Tibial nerve (tissue), 4 donors: ENCODE measurements around the gene RASGRP3. TPM values are rescaled to one million over a fixed set of nuclear protein-coding genes. Genes with fewer than 3 reads are reported as not detected.

Experiments used
- DNase-seq, 2 donors: peaks; one replicate each; pipeline ENCODE4 v3.0.0-alpha.2; 2019; ENCODE audit warnings: low spot score in 2 of 2
- H3K27ac ChIP-seq, 4 donors: fragments of 200-600 bp; sonication (generic) in 3 of 4; one replicate each; pipeline ENCODE4 v1.5.1; 2017 to 2019; ENCODE audit warnings: mild to moderate bottlenecking in 1 of 4
- H3K27me3 ChIP-seq, 2 donors: fragments of 200-600 bp; sonication (generic) in 1 of 2; one replicate each; pipeline versions ENCODE4 v1.5.1 to v1.6.0; 2017 to 2019
- H3K36me3 ChIP-seq, 3 donors: fragments of 200-600 bp; sonication (generic); one replicate each; pipeline ENCODE4 v1.5.1; 2018 to 2019
- H3K4me1 ChIP-seq, 4 donors: fragments of 200-600 bp; sonication (generic) in 3 of 4; one replicate each; pipeline ENCODE4 v1.5.1; 2017 to 2019
- H3K4me3 ChIP-seq, 4 donors: fragments of 200-600 bp; sonication (generic) in 3 of 4; one replicate each; pipeline ENCODE4 v1.5.1; 2017 to 2019; ENCODE audit warnings: mild to moderate bottlenecking in 1 of 4, moderate library complexity in 1 of 4
- H3K9me3 ChIP-seq, 4 donors: fragments of 200-600 bp; sonication (generic) in 3 of 4; one replicate each; pipeline ENCODE4 v1.5.1; 2017 to 2019
- CTCF ChIP-seq, 5 experiments: fragments of 200-600 bp in 3 of 5; fragments of 450-650 bp in 2 of 5; sonication (generic) in 3 of 5; IDR thresholded peaks; one replicate each; pipeline ENCODE4 v1.5.1; 2016 to 2019; ENCODE audit warnings: antibody characterized with exemption in 5 of 5, mild to moderate bottlenecking in 3 of 5, moderate library complexity in 2 of 5
- EP300 ChIP-seq, 2 donors: sonication (generic); formaldehyde crosslinking; IDR thresholded peaks; one replicate each; pipeline ENCODE4 v1.6.1; 2017; ENCODE audit warnings: antibody characterized with exemption in 2 of 2, mild to moderate bottlenecking in 1 of 2
- POLR2A ChIP-seq, 2 donors: fragments of 450-650 bp; IDR thresholded peaks; one replicate each; pipeline ENCODE4 v1.6.1; 2017; ENCODE audit warnings: antibody characterized with exemption in 2 of 2, mild to moderate bottlenecking in 2 of 2, moderate library complexity in 2 of 2
- WGBS, 2 donors: methylation state at CpG; one replicate each; pipeline ENCODE4 v1.1.5; 2018; 5-methylcytosine and 5-hydroxymethylcytosine counted together
- total RNA-seq, 4 donors: library from RNA; depleted of rRNA; stranded (reverse); fragments of >200 nt; gene quantifications; one replicate each; pipeline ENCODE4 v1.1.0, GENCODE V29; 2016

The RASGRP3 gene
- total RNA-seq, 4 donors from 2014 or later, result 2.4 to 5.4 (median 3.9) TPM

GRCh38 chr2:33433279-33434235 is 42.9 kb upstream of the RASGRP3 start:
- H3K27me3 ChIP-seq, result no peaks in the 10 kb centered on the region
- no peaks in the 10 kb centered on the region for H3K9me3 ChIP-seq
- H3K4me1 ChIP-seq, result peaks cover 0 to 58% (median 13%) of the 10 kb centered on the region in 4 donors
- peak overlapping the region; percentile 43 to 89 (median 70) for H3K27ac ChIP-seq
- no peaks in the 10 kb centered on the region for H3K36me3 ChIP-seq
- no peak overlapping the region for H3K4me3 ChIP-seq
- WGBS, 2 donors, result 20 to 26% methylated on average over 7 of the region's 7 CpGs
- TF ChIP-seq CTCF (IDR thresholded peaks at IDR 0.05), result no peak
- peak in 1 of 2 donors; percentile 91 for TF ChIP-seq EP300 (IDR thresholded peaks at IDR 0.05)
- no peak for TF ChIP-seq POLR2A (IDR thresholded peaks at IDR 0.05)
- peak in 1 of 2 donors; percentile 71 for DNase-seq

DNA sequence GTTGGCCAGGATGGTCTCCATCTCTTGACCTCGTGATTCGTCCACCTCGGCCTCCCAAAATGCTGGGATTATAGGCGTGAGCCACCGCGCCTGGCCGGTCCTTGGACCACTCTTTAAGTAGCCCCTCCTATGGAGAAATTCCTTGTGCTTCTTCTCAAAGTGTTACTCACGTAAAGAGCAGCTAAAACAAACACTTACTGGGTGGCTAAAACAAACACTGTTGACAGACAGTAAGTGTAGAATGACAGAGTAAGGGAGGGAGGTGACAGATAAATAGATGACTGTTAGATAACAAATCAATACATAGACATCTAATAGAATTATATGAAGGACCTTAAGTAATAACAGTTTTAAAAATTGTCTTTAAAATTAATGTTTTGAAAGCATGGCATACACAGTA is 40.9 kb upstream of the RASGRP3 start:
- no peaks in the 10 kb centered on the region for H3K27me3 ChIP-seq
- H3K36me3 ChIP-seq, result no peaks in the 10 kb centered on the region
- DNase-seq, result no peak
- TF ChIP-seq EP300 (IDR thresholded peaks at IDR 0.05) (no peak), POLR2A (IDR thresholded peaks at IDR 0.05) (no peak), CTCF (IDR thresholded peaks at IDR 0.05) (no peak)
- H3K27ac ChIP-seq, result no peak overlapping the region
- no peaks in the 10 kb centered on the region for H3K9me3 ChIP-seq
- H3K4me1 ChIP-seq, result peaks cover 0 to 58% (median 13%) of the 10 kb centered on the region in 4 donors
- no peak overlapping the region for H3K4me3 ChIP-seq
- WGBS, 2 donors, result 93 to 94% methylated on average over 8 of the region's 8 CpGs

- H3K4me1 ChIP-seq, result peaks cover 0 to 58% (median 13%) of the 10 kb centered on the region in 4 donors
- WGBS, 2 donors, result 38 to 44% methylated on average over 1 of the region's 1 CpG
- H3K27ac ChIP-seq, result peak overlapping the region in 1 of 4 donors; percentile 30
- H3K27me3 ChIP-seq, result no peaks in the 10 kb centered on the region
- H3K9me3 ChIP-seq, result no peaks in the 10 kb centered on the region
- no peak overlapping the region for H3K4me3 ChIP-seq
- TF ChIP-seq POLR2A (IDR thresholded peaks at IDR 0.05) (no peak), CTCF (IDR thresholded peaks at IDR 0.05) (no peak), EP300 (IDR thresholded peaks at IDR 0.05) (no peak)
- DNase-seq, result no peak
- H3K36me3 ChIP-seq, result no peaks in the 10 kb centered on the region
Measured at GRCh38 chr2:33436083-33436482, 40.4 kb upstream of the RASGRP3 start.

DNA sequence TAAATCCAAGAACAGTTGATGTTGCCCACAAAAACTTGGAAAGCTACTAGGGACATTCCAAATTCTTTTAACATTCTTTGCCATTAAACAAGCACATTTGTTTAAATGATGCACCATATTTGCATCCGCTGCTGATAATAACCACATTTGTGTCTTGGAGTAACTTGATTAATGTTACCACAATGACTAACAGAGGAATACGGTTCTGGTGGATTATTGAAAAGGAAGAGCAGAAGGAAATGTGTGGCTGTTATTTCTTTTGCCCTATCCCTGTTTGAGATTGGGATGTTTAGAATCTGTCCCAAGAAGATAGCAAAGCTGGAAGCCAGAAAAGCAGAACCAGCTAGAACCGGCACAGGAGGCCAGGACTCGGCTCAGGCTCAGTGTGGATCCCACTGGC is 39.2 kb upstream of the RASGRP3 start:
- Histone ChIP-seq H3K27me3 (no peaks in the 10 kb centered on the region), H3K4me1 (peaks cover 0 to 66% (median 13%) of the 10 kb centered on the region in 4 donors), H3K27ac (peak overlapping the region in 1 of 4 donors; percentile 18), H3K4me3 (no peak overlapping the region), H3K36me3 (no peaks in the 10 kb centered on the region), H3K9me3 (no peaks in the 10 kb centered on the region)
- no peak for TF ChIP-seq POLR2A (IDR thresholded peaks at IDR 0.05)
- no peak for TF ChIP-seq CTCF (IDR thresholded peaks at IDR 0.05)
- TF ChIP-seq EP300 (IDR thresholded peaks at IDR 0.05), result no peak
- no peak for DNase-seq
- WGBS, 2 donors, result 34 to 45% methylated on average over 4 of the region's 4 CpGs

GRCh38 chr2:33437815-33438214 is 38.6 kb upstream of the RASGRP3 start:
- no peak overlapping the region for H3K4me3 ChIP-seq
- 54% methylated on average over 2 of the region's 2 CpGs for WGBS, 2 donors
- DNase-seq, result no peak

More at GRCh38 chr2:33437815-33438214, 38.6 kb upstream of the RASGRP3 start:
- Histone ChIP-seq H3K27me3 (no peaks in the 10 kb centered on the region), H3K36me3 (no peaks in the 10 kb centered on the region), H3K9me3 (no peaks in the 10 kb centered on the region), H3K4me1 (peaks cover 0 to 66% (median 13%) of the 10 kb centered on the region in 4 donors), H3K27ac (peak overlapping the region in 1 of 4 donors; percentile 18)
- TF ChIP-seq EP300 (IDR thresholded peaks at IDR 0.05), result no peak
- TF ChIP-seq POLR2A (IDR thresholded peaks at IDR 0.05), result no peak
- no peak for TF ChIP-seq CTCF (IDR thresholded peaks at IDR 0.05)
